Hepatic stellate cell (primary cell): Measurements from ENCODE around the gene DPP7.

Source experiments
- DNase-seq: peaks from one replicate; pipeline ENCODE4 v3.0.0; 2011; ENCODE audit warnings: low spot score

DPP7 gene

DNA sequence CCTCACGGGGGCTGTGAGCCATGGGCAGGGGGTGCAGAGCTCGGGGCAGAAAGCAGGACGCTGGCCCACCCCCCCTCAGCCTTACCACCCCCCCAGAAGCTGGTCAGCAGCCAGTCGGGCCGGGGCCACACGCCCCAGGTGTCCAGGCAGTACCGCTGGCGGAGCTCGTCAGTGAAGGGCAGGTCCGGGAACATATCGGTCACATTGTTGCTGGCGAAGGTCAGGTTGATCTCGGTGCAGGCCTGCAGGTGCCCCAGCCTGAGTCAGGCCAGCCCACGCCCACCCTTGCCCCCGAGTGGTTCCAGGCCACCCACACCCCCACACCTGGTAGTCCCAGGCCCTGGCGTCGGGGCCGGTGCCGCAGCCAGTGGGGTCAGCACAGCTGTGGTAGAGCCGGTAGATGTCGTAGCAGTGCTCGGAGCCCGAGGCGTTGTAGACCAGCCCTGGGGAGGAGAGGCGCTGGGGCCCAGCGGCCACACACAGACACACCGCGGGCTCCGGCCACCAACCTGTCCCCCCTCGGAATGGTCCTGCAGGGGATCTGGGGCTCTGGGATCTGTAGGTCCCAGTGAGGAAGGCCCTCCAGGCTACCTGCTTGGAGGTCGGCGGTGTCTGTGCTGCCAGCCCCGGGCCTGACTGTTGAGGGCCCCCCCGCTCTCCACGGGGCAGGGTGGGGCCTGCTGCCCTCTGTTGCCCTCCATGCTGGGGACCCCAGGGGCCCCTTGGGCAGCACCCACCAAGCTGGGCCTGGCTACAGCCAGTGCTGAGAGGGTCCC lies 2.6 kb downstream of the DPP7 start:
- DNase-seq, result no peak

DNA sequence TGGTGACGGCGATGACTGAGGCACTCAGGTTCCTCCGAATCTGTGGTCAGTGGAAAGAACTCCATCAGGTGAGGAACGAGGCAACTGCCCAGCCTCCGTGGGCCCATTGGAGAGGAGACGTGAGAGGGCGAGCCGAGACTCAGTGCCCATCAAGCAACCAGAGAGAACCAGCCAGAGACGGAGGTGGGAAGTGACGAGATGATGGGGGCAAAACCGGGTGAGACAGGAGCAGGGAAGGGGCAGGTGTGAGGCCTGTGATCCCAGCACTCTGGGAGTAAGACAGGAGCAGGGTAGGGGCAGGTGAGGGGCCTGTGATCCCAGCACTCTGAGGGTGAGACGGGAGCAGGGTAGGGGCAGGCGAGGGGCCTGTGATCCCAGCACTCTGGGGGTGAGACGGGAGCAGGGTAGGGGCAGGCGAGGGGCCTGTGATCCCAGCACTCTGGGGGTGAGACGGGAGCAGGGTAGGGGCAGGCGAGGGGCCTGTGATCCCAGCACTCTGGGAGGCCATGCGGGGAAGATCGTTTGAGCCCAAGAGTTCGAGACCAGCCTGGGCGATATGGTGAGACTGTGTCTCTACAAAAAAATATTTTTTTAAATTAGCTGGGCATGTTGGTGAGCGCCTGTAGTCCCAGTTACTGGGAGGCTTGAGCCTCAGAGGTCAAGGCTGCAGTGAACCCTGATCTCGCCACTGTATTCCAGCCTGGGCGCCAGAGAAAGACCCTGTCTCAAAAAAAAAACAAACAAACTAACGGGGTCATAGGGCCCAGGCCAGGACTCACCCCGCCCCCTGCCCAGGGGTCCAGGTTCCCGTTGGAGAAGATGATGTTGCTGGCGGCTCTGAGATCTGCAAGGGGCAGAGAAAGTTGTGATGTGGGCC lies 3.4 kb downstream of the DPP7 start:
- DNase-seq, result no peak

DNA sequence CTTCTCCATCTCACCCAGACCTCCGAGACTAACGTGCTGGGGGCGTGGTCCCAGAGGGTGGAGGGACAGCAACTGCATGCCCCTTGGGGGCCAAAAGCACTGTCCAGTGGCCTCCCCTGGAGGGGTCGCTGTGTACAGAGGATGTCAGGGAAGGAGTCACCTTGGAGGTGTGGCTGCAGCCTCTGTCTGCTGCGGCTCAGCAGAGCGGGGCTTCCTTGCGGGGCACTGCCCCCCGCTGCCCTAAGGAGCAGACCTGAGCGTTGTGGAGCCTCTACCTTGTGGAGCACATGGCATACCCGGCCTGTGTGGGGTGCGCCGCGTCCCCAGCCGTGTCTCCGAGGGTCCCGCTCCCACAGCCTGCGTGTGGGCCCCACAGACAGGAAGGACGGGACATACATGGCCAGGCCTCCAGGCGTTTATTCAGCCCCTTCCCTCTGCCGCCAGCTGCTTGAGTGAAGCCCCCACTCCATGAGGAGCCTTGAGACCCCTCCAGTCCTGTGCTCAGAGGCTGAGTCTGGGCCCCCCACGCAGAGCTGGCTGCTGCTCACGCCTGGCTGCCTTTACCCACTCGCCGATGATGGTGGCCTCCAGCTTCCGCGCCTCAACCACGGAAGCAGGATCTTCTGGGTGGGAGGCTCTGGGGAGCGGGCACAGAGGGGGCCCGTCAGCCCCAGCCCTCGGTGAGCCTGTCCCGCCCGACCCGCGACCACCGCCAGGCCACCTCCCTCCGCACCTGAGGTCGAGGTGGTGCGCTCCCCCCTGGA lies 4.2 kb downstream of the DPP7 start:
- DNase-seq, result no peak

DNA sequence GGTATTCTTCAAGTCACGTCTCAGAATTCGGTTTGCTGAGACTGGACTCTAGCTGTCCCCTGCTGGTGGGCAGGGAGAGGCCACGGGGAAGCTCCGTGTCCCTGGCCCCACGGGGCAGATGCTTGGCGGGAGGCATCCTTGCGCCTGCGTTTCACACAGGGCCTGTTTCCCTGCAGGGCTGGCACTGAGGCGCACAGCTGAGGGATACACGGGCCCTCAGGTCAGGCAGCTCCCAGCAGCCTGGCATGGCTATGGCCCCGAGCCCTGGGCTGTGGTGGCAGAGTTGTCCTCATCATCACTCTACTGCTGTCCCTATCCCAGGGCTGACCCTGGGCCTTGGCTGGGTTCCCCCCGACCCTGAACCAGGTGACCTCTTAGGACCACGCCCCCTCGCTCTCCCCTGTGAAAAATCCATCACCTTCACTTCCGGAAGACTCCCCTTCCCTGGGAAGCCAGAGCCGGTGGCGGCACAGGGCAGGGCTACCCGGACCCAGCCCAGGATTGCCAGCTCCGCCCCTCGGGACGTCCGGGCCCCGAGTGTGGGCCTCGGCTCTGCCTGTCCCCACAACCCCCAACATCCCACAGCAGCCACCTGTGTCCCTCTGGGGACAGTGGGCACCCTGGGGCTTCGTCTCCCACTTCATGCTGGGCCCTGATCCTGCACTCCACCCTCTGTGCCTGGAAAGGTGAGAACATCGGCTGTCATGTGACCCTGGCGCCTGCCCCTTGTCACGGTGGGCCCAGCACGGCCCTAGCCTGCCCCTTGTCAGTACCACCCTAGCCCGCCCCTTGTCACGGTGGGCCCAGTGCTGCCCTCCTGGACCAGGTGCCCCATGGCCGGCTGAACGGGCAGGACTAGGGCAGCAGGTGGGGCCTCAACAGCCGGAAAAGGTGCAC lies 5.0 kb downstream of the DPP7 start:
- no peak for DNase-seq

DNA sequence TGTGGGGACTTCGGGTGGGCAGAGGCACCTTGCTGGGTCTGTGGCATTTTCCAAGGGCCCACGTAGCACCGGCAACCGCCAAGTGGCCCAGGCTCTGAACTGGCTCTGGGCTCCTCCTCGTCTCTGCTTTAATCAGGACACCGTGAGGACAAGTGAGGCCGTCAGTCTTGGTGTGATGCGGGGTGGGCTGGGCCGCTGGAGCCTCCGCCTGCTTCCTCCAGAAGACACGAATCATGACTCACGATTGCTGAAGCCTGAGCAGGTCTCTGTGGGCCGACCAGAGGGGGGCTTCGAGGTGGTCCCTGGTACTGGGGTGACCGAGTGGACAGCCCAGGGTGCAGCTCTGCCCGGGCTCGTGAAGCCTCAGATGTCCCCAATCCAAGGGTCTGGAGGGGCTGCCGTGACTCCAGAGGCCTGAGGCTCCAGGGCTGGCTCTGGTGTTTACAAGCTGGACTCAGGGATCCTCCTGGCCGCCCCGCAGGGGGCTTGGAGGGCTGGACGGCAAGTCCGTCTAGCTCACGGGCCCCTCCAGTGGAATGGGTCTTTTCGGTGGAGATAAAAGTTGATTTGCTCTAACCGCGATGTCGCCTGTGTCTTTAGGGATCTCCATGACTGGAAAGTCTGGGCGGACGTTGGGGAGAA lies 5.8 kb downstream of the DPP7 start:
- no peak for DNase-seq

DNA sequence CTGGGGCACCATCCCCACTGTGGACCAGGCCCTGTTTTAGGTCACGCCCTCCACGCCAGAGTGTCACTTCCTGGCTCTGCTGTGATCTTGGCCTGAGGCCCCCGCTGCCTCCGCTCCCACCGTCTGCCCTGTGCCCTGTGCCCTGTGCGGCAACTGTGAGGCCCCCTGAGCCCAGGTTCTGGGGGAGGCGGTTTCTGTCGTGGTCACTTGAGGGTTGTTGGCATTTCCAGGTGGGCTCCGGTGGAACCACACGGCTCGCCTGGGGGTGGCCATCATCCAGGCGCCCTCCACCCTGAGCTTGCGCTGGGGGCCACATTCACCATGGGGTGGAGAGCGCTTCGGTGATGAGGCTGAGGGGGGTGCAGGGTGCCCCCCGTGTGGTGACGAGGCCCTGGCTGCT lies 6.6 kb downstream of the DPP7 start:
- no peak for DNase-seq

DNA sequence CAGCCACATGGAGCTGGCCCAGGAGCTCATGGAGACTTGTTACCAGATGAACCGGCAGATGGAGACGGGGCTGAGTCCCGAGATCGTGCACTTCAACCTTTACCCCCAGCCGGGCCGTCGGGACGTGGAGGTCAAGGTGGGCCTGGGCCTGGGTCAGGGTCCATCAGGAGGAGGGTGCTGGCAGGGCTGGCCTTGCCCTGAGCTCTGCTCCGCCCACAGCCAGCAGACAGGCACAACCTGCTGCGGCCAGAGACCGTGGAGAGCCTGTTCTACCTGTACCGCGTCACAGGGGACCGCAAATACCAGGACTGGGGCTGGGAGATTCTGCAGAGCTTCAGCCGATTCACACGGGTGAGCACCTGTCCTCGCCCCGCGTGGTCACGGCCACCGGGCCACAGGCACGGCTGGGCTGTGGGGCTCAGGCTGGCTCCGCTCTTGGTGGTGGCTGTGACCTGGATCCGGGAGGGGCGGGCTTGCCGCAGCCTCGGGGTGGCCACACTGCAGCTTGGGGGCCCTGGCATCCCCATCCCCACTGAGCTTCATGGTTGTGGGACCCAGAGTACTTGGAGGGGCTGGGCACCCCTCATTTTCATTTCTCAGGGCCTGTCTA lies 7.1 kb downstream of the DPP7 start:
- DNase-seq, result no peak

DNA sequence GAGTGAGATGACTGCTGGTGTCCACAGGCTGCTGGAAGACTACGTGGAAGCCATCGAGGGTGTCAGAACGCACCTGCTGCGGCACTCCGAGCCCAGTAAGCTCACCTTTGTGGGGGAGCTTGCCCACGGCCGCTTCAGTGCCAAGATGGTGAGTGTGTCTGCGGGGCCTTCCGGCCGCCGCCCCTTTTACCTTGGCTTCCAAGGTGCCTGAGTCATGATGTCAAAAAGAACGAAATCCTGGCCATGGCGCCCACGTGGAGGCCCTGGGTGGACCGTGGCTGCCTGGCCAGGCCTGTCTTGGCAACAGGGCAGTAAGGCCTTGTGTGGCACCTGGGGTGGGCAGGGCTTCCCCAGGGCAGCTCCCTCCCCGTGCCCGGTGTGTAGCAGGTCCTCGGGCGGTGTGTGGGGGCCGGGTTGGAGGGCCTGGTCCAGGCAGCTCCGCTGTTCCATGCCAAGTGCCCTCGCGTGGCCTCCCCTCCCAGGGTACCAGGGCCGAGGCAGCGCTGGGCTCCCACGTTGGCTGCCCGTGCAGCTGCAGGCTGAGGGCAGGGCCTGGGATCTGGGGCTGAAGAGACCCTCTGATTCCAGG lies 7.8 kb downstream of the DPP7 start:
- no peak for DNase-seq

DNA sequence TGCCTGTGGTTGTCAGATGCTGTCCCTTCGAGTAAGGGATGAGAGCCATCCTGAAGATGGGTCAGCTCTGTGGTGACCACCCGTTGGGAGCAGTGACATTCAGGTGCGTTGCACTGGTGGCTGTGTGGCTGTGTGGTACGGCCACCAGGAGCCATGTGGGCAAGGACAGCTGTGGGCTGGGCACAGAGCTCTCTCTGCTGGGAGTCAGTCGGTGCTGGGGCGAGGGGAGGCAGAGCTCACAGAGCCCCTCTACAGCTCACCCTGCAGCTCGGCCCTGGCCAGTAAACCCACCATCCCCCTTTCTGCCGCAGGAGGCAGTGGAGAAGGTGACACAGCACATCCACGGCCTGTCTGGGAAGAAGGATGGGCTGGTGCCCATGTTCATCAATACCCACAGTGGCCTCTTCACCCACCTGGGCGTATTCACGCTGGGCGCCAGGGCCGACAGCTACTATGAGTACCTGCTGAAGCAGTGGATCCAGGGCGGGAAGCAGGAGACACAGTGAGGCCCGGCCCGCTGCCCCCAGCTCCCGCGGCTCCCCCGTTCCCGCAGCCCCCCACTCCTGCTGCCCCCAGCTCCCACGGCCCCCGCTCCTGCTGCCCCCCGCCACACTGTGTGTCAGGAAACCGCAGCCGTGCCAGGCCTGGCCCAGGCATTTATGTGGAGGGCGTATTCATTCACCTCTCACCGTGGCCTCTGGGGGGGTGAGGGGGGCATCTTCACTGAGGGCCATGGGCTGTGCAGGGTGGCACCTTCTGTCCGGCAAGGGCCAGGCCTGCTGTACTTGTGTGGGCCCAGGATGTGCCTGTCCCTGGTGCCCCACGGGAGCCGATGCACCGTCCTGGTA lies 8.5 kb downstream of the DPP7 start:
- DNase-seq, result no peak

DNA sequence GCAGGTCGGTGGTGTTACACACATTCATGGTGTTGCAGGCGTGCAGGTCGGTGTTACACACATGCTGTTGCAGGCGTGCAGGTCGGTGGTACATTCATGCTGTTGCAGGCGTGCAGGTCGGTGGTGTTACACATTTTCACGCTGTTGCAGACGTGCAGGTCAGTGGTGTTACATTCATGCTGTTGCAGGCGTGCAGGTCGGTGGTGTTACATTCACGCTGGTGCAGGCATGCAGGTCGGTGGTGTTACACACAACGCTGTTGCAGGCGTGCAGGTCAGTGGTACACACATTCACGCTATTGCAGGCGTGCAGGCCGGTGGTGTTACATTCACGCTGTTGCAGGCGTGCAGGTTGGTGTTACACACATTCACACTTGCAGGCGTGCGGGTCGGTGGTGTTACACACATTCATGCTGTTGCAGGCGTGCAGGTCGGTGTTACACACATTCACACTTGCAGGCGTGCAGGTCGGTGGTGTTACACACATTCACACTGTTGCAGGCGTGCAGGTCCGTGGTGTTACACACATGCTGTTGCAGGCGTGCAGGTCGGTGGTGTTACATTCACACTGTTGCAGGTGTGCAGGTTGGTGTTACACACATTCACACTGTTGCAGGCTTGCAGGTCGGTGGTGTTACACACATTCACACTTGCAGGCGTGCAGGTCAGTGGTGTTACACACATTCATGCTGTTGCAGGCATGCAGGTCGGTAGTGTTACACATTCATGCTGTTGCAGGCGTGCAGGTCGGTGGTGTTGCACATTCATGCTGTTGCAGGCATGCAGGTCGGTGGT lies 11.1 kb downstream of the DPP7 start:
- DNase-seq, result no peak

DNA sequence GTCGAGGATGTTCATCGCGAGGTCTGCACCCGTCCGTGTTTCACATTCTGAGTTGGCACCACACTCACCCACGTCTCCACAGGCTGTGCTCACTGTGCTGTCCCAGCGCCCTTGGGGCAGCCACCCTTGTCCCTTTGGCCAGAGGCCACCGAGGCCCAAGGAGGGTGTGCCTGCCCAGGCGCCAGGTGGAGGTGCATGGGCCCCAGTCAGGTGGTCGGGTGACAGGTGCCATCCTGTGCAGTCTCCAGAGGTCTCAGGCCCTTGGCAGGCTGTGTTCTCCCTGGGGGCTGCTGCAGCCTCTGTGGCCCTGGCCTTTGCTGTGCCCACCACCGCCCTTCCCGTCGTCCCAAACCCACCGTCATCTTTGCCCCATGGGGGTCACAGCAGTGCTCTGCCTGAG lies 15.3 kb downstream of the DPP7 start:
- no peak for DNase-seq

DNA sequence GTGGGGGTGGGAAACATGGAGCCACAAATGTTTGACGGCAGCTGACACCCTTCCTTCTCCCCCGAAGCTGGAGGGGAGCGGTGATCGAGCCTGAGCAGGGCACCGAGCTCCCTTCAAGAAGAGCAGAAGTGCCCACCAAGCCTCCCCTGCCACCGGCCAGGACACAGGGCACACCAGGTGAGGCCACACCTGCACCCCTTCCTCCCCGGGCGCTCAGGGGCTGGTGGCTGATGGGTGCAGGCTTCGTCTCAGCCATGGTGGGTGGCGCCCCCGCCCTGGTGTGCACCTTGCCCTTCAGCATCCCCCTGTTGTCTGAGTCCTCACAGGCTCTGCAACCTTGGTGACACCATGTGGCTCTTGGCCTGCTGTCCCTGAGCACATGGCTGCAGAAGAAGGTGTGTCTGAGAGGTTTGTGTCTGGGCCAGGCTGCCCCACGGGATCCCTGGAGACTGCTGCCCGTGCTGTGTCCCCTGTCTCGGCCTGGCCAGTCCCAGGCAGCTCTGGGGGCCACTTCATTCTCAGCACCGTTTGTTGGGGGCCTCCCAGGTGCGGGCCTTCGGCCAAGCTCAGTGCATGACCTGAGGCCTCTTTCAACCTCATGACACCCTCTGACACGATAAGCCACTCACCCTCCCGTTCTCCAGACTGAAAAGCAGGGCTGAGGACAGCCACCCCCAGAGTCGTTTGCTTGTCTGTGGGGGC lies 16.6 kb downstream of the DPP7 start:
- DNase-seq, result no peak

DNA sequence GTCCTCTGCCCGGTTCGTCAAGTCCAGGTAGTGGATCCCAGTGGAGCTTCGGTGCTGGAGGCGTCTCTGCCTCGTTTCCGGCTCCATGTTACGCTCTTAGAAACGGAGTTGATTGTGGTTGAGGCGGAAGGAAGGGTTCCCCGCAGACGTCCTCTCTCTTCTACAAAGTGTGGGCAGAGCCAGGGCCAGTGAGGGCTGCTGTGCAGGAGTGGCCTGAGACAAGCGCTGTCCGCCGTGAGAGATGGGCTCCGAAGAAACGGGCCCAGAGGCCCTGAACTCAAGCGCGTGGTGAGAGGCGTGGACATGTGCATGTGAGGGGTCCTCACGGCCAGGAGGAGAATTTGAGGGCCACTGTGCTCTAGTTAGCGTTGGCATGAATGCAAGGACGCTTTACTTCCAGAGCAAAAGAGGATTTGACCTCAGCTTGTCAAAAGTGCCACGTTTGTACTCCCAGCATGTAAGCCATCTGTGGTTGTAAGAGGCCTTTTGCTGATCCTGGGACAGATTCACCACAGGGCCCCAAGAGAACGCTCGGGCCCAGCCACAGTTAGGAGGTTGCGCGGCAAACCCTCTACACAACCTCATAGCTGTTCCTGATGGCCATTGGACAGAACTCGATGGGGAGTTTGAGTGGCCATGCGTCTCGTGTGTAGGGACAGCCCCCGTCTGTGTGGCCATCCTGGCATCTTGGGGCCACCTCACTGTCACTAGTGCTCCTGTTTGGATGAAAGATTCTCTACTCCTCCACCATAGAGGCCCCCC lies 17.6 kb downstream of the DPP7 start:
- DNase-seq, result no peak

DNA sequence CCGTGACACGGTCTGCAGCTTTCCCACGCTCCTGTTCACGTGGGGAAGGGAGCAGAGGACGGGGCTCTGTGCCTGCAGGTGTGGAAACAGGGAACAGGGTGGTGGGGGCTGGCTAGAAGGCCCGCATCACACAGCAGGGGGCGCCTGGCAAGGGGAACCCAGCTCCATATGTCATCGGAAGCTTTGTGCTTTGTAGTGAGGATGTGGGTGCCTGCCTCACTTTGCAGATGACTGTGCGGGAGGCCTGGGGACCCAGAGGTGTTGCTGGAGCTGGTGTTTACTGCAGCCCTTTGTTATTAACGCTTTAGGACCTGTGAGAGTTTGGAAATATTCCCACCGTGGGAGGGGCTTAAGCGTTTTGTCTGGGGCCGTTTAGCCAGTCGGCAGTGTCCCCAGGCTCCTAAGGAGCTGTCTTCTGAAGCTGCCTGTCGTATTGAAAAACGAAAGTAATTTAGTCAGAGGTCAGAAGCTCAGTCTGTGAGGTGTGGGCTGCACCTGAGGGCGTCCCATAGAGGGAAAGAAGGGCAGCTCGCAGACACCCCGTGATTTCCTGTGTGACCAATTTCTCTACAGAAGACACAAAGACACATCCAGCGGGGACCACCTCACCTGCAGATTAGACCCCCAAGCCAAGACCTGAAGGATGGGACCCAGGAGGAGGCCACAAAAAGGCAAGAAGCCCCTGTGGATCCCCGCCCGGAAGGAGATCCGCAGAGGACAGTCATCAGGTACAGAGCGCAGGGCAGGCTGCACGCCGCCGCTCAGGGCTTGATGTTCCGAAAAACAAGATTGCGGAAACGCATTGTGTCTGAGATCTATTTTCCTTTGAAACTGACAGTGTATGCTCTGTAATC lies 18.6 kb downstream of the DPP7 start:
- DNase-seq, result no peak

DNA sequence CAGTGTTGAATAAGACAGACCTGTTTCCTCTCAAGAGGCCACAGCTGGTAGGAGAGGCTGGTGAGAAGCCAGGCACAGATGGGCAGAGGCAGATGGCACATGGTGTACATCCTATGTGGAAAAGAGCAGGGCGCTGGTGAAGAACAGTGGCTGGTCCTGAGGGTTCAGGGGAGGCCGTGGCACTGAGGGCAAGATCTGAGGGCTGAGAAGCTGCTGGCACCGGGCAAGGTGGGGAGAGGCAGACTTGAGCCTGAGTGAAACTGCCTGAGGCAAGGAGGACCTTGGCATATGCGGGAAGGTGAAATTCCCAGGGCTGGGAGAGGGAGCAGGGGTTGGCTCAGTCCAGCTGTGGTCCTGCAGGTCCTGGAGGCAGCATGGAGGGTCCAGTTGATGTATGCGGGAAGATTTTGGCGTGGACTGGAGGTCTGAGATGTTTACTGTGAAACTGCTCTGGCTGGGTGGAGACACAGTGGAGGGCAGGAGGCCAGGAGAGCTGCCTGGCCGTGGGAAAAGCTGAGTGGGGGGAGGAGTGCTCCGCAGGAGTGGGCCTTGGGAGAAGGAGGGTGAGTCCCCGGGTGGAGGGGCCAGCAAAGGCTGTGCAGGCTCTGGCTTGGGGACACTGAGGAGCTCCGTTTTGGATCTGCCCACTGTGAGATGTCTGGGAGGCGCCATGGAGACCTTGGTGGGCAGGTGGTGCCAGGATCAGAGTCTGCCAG lies 25.1 kb downstream of the DPP7 start:
- no peak for DNase-seq

DNA sequence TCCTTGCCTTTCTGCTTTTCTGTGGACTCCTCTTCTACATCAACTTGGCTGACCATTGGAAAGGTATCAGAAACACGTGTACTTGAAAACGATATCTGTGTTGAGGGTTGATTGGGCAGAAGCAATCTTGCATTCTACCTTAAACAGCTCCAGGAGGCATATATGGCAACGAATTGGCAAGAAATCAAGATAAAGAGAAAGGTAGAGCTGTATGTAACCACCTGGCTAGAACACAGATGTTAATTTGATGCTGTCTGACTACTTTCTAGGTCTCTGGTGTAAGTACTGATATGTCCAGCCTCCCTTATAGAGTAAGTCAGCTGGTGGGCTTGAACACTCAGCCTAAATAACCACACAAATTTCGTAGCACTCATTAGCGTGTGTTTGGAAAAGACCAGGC lies 26.4 kb downstream of the DPP7 start:
- DNase-seq, result no peak
